Tibial nerve (tissue), 4 donors: ENCODE results near the gene C20orf202.

Experiments used
- CTCF ChIP-seq, 5 experiments: fragments of 200-600 bp in 3 of 5; fragments of 450-650 bp in 2 of 5; sonication (generic) in 3 of 5; IDR thresholded peaks; one replicate each; pipeline ENCODE4 v1.5.1; 2016 to 2019; ENCODE audit warnings: antibody characterized with exemption in 5 of 5, mild to moderate bottlenecking in 3 of 5, moderate library complexity in 2 of 5
- EP300 ChIP-seq, 2 donors: sonication (generic); formaldehyde crosslinking; IDR thresholded peaks; one replicate each; pipeline ENCODE4 v1.6.1; 2017; ENCODE audit warnings: antibody characterized with exemption in 2 of 2, mild to moderate bottlenecking in 1 of 2
- POLR2A ChIP-seq, 2 donors: fragments of 450-650 bp; IDR thresholded peaks; one replicate each; pipeline ENCODE4 v1.6.1; 2017; ENCODE audit warnings: antibody characterized with exemption in 2 of 2, mild to moderate bottlenecking in 2 of 2, moderate library complexity in 2 of 2

GRCh38 chr20:1245578-1245977 lies 42.3 kb downstream of the C20orf202 start:
- TF ChIP-seq CTCF (IDR thresholded peaks at IDR 0.05) (no peak), POLR2A (IDR thresholded peaks at IDR 0.05) (no peak), EP300 (IDR thresholded peaks at IDR 0.05) (no peak)
